NCI-H446 treated with DMSO at 0.1 percent for 48 hours (cell line): ENCODE measurements around the gene DIP2B.

Experiments used
- DNase-seq: peaks from one replicate; lab custom pipeline; 2025; lab: John Stamatoyannopoulos, UW

The DIP2B gene

GRCh38 chr12:50611021-50611744 is 106.4 kb downstream of the DIP2B start:
- no peak for DNase-seq

GRCh38 chr12:50612882-50613281 is 108.1 kb downstream of the DIP2B start:
- no peak for DNase-seq

GRCh38 chr12:50613463-50613862 is 108.7 kb downstream of the DIP2B start:
- no peak for DNase-seq

GRCh38 chr12:50614167-50614759 is 109.5 kb downstream of the DIP2B start:
- no peak for DNase-seq

- DNase-seq, result no peak
Observed at GRCh38 chr12:50615145-50615906, 110.5 kb downstream of the DIP2B start.

GRCh38 chr12:50615907-50616296 is 111.1 kb downstream of the DIP2B start:
- no peak for DNase-seq

GRCh38 chr12:50617657-50618056 is 112.9 kb downstream of the DIP2B start:
- DNase-seq, result no peak

GRCh38 chr12:50618864-50619609 is 114.3 kb downstream of the DIP2B start:
- no peak for DNase-seq

- no peak for DNase-seq
Observed at GRCh38 chr12:50619610-50619958, 114.8 kb downstream of the DIP2B start.

GRCh38 chr12:50620109-50620977 is 115.6 kb downstream of the DIP2B start:
- DNase-seq, result peak; percentile 52

GRCh38 chr12:50620978-50621360 is 116.2 kb downstream of the DIP2B start:
- no peak for DNase-seq

GRCh38 chr12:50621399-50622300 is 116.9 kb downstream of the DIP2B start:
- peak; percentile 38 for DNase-seq

GRCh38 chr12:50625029-50625925 is 120.5 kb downstream of the DIP2B start:
- DNase-seq, result no peak

GRCh38 chr12:50626026-50626425 is 121.2 kb downstream of the DIP2B start:
- no peak for DNase-seq

GRCh38 chr12:50627491-50627890 is 122.7 kb downstream of the DIP2B start:
- no peak for DNase-seq

GRCh38 chr12:50628394-50628793 is 123.6 kb downstream of the DIP2B start:
- DNase-seq, result no peak

GRCh38 chr12:50633955-50634354 is 129.2 kb downstream of the DIP2B start:
- DNase-seq, result no peak

GRCh38 chr12:50634379-50634778 is 129.6 kb downstream of the DIP2B start:
- DNase-seq, result no peak

- no peak for DNase-seq
Observed at GRCh38 chr12:50635364-50635763, 130.6 kb downstream of the DIP2B start.
